HL-60 (cell line): Measurements from ENCODE around the gene CHMP6.

Experiments
- DNase-seq, 2 experiments: peaks; one replicate each; pipeline ENCODE4 v3.0.0-alpha.2; 2010 to 2020; ENCODE audit warnings: low read depth in 1 of 2, low spot score in 1 of 2
- H3K27ac ChIP-seq: fragments of 250-450 bp; sonication (Bioruptor Pico); replicated peaks from 2 replicates; pipeline ENCODE4 v1.5.1; 2020; ENCODE audit warnings: mild to moderate bottlenecking, moderate library complexity
- H3K27me3 ChIP-seq: fragments of 250-450 bp; sonication (Bioruptor Pico); 2 replicates; pipeline ENCODE4 v1.5.1; 2021; ENCODE audit warnings: mild to moderate bottlenecking, moderate library complexity; ENCODE audit not compliant: insufficient read depth, poor library complexity, severe bottlenecking
- H3K4me3 ChIP-seq: replicated peaks from 2 replicates; pipeline ENCODE4 v1.5.1; 2011; ENCODE audit warnings: mild to moderate bottlenecking, control low read depth, low read length; ENCODE audit not compliant: insufficient read depth
- GABPA ChIP-seq: IDR thresholded peaks from 2 replicates; pipeline ENCODE4 v1.6.1; 2012; ENCODE audit warnings: low read depth
- POLR2AphosphoS5 ChIP-seq: IDR thresholded peaks from 2 replicates; pipeline ENCODE4 v1.6.1; 2012; ENCODE audit warnings: low read depth
- SPI1 ChIP-seq: IDR thresholded peaks from 2 replicates; pipeline ENCODE4 v1.6.1; 2012; ENCODE audit warnings: low read depth, mild to moderate bottlenecking, borderline replicate concordance
- TF ChIP-seq, protein P1 (sequence below): IDR thresholded peaks from 2 replicates; pipeline ENCODE4 v1.6.1; 2012; ENCODE audit warnings: low read depth; ENCODE audit not compliant: insufficient replicate concordance
- TF ChIP-seq, protein P2 (sequence below): IDR thresholded peaks from one replicate; pipeline ENCODE4 v1.5.1; 2011; ENCODE audit warnings: low read length, control low read depth, inconsistent platforms; ENCODE audit not compliant: insufficient read depth

CHMP6 gene

DNA sequence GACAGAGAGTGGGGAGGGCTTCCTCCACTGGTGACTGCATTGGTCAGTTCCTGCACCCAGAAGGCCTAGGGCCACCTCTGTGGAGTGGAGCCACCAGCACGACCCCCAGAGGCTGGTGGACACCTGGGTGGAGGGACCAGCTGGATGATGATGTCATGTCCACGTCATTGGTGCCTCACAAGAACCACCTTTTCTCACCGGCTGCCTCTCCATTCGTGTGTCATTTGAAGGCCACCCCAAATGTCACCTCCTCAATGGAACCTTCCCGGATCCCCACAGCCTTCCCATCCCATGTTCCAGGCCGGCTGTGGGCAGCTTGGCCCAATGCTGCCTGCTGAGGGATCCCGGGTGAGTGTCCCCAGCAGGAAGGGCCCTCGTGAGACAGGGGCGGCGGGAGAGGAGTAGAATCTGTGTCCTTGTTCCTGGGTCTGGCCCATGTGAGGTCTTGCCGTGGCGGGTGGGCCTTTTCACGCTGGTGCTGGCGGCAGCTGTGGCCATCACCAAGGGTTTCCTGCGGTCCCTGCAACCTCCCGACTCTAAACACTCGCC lies 9.1 kb upstream of the CHMP6 start:
- no peak for DNase-seq
- H3K27me3 ChIP-seq = no peaks in the 10 kb centered on the region
- H3K4me3 ChIP-seq = no peak overlapping the region
- H3K27ac ChIP-seq = no peak overlapping the region
- TF ChIP-seq, protein P1, sequence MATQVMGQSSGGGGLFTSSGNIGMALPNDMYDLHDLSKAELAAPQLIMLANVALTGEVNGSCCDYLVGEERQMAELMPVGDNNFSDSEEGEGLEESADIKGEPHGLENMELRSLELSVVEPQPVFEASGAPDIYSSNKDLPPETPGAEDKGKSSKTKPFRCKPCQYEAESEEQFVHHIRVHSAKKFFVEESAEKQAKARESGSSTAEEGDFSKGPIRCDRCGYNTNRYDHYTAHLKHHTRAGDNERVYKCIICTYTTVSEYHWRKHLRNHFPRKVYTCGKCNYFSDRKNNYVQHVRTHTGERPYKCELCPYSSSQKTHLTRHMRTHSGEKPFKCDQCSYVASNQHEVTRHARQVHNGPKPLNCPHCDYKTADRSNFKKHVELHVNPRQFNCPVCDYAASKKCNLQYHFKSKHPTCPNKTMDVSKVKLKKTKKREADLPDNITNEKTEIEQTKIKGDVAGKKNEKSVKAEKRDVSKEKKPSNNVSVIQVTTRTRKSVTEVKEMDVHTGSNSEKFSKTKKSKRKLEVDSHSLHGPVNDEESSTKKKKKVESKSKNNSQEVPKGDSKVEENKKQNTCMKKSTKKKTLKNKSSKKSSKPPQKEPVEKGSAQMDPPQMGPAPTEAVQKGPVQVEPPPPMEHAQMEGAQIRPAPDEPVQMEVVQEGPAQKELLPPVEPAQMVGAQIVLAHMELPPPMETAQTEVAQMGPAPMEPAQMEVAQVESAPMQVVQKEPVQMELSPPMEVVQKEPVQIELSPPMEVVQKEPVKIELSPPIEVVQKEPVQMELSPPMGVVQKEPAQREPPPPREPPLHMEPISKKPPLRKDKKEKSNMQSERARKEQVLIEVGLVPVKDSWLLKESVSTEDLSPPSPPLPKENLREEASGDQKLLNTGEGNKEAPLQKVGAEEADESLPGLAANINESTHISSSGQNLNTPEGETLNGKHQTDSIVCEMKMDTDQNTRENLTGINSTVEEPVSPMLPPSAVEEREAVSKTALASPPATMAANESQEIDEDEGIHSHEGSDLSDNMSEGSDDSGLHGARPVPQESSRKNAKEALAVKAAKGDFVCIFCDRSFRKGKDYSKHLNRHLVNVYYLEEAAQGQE = no peak
- TF ChIP-seq, protein P2, sequence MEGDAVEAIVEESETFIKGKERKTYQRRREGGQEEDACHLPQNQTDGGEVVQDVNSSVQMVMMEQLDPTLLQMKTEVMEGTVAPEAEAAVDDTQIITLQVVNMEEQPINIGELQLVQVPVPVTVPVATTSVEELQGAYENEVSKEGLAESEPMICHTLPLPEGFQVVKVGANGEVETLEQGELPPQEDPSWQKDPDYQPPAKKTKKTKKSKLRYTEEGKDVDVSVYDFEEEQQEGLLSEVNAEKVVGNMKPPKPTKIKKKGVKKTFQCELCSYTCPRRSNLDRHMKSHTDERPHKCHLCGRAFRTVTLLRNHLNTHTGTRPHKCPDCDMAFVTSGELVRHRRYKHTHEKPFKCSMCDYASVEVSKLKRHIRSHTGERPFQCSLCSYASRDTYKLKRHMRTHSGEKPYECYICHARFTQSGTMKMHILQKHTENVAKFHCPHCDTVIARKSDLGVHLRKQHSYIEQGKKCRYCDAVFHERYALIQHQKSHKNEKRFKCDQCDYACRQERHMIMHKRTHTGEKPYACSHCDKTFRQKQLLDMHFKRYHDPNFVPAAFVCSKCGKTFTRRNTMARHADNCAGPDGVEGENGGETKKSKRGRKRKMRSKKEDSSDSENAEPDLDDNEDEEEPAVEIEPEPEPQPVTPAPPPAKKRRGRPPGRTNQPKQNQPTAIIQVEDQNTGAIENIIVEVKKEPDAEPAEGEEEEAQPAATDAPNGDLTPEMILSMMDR = no peak
- no peak for TF ChIP-seq POLR2AphosphoS5
- no peak for TF ChIP-seq SPI1
- no peak for TF ChIP-seq GABPA

DNA sequence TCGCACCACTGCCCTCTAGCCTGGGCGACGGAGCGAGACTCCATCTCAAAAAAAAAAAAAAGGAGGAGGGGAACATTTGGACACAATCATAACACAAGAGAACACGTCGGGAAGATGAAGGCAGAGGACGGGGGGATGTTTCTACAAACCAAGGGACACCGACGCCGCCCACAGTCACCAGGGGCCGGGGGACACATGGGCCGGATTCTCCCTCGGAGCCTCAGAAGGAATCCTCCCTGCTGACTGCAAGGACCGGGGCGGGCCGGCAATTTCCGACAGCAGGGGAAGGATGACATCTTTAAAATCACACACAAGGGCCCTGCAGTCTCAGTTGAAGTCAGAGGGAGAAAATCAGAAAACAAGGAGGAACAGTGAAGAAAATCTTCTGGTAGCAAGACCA lies 8.1 kb upstream of the CHMP6 start:
- H3K27me3 ChIP-seq = no peaks in the 10 kb centered on the region
- TF ChIP-seq POLR2AphosphoS5 = no peak
- no peak for TF ChIP-seq GABPA
- TF ChIP-seq, protein P2 = no peak
- TF ChIP-seq, protein P1 = no peak
- TF ChIP-seq SPI1 = no peak
- DNase-seq = no peak
- no peak overlapping the region for H3K27ac ChIP-seq
- no peak overlapping the region for H3K4me3 ChIP-seq

DNA sequence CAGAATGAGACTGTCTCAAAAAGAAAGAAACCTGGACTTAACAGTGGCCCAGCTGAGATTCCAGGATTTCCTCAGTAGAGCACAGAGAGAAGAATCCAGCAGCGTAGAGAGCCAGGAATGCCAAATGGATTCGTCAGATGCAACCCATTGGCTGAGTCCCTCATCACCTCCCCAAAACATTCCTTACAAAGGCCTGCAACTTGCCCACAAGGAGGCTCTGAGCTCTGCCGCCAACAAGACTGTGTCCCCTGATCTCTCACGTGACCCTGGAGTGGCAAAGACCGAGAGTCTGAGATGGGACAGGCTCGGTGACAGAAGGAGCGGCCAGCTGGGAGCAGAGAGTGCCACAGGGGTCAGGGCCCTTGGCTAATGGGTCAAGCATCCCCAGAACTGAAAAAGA lies 6.9 kb upstream of the CHMP6 start:
- DNase-seq = no peak
- TF ChIP-seq, protein P1 = no peak
- no peak for TF ChIP-seq POLR2AphosphoS5
- TF ChIP-seq, protein P2 = no peak
- TF ChIP-seq SPI1 = no peak
- no peak for TF ChIP-seq GABPA
- H3K27me3 ChIP-seq = no peaks in the 10 kb centered on the region
- H3K27ac ChIP-seq = no peak overlapping the region
- H3K4me3 ChIP-seq = no peak overlapping the region
